ENCODE data around the gene RIPOR2.
"Not testable (repeated sequence)": the region's sequence is repeated elsewhere in the genome, so short reads cannot be mapped to it uniquely, and the experiment has no call there.

The RIPOR2 gene

DNA sequence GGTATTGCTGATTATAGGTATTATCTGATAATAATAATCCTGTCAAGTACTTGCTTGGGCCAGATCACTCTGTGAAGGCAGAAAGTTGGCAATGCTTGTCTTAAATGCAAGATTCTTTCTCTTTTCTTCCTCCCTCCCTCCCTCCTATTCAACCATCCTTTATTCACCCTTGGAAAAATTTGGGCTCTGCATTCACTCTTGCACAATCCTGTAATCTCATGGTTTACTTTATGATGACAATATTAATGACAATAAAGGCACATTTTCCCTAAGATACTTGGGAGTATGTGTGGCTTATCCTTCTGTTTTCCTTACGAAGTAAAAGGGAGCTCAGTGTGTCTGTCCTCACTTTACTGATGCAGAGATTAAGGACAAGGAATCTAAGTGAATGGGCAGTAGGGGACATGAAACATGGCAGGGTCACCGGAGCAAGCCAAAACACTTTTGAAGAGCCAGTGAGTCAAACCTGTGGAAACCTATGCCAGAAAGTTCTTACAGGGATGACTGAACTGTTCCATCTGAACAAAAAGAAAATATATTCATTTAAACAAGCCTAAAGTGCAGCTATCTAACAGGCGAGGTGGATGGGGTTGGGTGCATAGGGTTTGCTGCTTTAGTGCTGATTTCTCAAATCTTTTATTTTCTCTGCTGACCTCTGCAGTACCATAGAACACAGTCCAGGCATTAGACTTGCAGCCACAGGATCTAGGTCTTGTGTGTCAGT is 14.6 kb upstream of the RIPOR2 start:
- DNase-seq = no peak

DNA sequence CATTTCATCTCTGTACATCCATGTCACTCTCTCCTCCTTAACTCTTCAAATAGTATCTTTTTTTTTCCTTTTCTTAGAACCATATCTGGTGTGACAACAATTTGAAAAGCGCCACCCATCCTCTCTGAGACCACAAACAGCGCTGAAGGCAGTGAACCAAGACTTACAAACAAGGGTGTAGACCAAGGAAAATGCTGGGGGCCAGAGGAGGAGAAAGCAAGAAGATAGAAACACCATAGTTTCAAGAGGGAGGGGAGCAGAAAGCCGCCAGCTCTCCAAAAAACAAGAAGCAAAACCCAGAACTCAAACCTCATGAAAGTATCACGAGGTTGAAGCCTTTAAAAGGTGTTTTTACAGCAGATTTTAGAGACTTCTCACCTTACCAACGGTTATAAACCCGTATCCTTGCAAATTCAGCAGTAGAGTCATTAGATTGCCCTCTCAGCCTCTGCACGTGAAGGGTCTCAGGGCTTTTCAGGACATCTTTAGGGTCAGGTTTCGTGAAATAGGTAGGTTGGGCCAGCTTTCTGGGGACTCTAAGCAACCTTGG is 13.3 kb upstream of the RIPOR2 start:
- DNase-seq = no peak

DNA sequence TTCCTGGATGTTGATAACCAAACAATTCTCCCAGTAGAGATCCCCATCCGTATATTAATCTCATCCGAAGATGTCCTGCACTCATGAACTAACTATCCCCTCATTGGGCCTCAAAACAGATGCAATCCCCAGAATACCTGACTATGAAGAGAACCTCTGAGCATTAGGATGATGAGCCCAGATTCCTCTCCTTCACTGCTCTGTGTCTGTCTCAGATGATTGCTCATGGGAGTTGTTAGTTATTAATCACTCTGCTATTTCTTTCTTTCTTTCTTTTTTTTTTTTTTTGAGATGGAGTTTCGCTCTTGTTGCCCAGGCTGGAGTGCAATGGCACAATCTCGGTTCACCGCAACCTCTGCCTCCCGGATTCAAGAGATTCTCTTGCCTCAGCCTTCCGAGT is 12.5 kb upstream of the RIPOR2 start:
- DNase-seq = not testable (repeated sequence)

DNA sequence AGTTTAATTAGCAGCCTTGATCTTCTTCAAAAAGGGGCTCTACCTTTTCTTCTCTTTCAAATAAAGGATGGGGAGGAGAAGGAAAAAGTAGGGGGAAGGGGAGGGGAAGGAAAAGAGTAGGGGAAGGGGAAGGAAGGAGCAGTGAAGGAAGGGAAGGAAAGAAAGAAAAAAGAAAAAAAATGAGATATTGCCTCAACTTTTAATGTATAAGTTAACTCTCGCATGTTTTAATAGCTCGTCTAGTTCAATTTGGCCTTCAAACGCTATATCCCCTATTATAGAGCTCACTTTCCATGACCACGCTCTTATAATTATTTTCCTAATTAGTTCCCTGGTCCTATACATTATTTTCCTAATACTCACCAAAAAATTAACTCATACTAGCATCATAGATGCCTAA is 11.9 kb upstream of the RIPOR2 start:
- DNase-seq = no peak

GRCh38 chr6:24945054-24945453 is 9.3 kb upstream of the RIPOR2 start:
- DNase-seq = no peak

GRCh38 chr6:24943774-24944173 is 8.0 kb upstream of the RIPOR2 start:
- DNase-seq = no peak

- DNase-seq = no peak
Observed at GRCh38 chr6:24940311-24940917, 4.7 kb upstream of the RIPOR2 start.

DNA sequence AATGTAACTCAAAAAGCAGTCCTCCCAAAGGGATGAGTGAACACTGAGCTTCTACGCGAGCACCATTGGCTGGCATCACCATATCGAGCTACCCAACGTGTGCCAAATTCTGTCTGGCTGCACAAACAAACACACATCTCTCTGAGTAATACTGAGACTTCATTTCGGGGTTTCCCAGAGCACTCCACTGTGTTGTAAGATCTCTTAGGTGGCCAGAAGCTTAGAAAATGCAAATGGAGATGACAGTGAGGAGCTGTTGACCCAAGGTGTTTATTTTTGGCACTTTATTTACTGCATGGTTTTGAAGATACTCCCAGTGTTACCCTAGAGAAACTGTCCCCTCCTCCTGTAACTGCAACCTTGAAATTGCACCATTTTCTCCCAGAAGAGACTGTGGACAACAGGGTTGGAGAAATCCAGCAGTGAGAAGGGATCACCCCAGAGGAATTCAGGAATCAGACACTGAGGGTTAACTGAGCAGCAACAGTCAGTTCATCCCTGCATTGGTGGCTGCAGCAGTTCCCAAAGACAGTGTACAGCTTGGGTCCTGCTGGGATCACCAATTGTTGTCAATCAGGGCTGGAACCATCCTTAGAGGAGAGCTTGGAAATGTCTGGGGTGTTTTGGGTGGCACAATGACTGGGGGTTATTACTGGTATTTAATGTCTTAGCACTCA is 1.0 kb upstream of the RIPOR2 start:
- no peak for DNase-seq

- no peak for DNase-seq
Observed at GRCh38 chr6:24933868-24934401, 1.8 kb downstream of the RIPOR2 start.

DNA sequence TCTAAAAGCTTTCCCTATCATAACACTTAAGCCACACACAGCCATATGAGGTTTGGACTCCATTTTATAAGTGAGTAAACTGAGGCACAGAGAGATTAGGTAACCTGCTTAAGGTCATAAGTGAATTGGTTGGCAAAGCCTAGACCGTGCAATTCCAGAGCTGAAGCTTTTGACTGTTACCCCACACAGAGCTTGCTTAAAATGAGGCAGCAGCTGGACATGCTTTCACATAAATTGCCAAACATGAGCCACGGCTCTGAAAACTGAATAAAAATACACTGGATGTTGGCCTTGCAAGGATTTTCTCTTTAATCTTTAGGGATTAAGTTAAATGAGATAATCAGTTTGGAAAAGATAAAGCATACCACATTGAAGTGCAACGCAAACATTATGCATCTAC is 2.5 kb downstream of the RIPOR2 start:
- DNase-seq = no peak

GRCh38 chr6:24932832-24933231 is 2.9 kb downstream of the RIPOR2 start:
- DNase-seq = no peak

DNA sequence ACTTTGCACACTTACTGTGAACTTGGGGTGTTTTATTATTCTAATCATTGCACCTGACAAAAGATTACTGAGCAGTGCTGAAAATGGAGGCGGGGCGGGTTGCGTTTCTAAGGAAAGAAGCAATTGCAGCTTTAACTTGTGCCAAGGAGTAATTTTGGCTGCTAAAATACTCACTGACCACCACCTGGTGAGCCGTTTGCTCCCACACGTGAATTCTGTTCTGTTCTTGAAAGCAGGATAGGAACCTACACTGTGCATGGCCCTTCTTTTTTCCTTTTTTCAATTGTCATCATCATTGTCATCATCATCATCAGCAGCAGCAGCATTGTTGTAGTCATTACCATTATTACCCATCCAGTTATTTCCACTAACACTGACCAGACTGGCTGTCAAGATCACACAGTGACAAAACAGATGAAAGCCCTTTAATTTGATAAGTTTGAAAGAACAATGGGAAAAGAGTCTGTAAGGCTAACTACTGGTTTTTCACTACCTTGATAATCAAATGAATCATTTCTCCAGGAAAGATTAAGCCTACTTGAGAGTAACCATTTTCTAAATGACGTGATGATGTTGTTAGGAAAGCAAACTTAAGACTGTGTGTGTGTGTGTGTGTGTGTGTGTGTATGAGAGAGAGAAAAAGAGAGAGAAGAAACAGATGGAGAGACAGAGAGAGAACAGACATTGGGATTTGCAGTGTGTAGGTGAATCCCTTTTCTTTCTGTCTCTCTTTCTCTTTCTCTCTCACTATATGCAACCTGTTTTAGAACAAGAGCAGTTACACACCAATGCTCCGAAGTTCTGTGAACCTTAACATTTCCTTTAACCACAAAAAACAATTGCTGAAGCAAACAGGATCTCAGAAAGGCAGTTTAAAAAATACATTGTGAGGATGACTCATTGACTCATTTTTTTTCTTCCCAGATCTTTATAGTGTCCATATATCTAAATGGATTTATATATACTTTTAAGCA is 3.8 kb downstream of the RIPOR2 start:
- no peak for DNase-seq

DNA sequence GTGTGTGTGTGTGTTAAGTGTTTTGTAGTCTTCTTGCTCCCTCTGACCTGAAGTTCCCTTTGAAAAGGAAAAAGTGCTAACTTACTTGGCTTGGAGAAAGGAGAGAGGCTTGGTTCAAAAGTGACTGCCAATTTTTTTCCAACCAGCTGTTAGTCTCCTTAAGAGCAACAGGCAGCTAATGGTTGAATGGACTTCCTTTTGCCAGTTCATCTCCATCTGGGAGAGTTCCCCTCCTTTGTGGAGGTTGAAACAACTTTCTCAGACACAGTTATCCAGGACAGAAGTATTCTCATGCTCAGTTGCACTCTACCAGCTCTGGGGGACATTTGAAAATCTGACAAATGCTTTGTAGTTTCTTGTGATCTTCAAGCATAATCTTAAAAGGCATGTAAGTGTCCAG is 4.5 kb downstream of the RIPOR2 start:
- no peak for DNase-seq

DNA sequence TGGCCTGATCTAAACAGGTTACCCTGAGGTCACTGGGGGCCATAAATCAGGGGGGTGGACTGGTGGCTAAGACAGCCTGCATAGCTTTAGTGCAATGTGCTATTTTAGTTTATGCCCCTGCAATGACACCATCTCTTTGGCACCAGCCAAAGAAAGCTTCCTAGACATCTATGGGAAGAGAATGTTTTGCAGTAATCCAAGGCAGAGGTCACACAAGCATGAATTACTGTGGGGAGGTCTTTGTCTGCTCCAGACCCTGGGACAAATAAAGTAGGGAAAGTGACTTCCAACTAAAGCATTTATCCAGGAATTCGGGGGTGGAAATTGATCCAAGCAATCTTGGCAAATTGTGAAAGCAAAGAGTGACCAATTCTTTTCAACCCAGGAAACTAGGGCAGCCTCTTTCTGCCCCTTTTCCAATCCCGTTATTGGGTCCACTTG is 5.3 kb downstream of the RIPOR2 start:
- DNase-seq = no peak

- DNase-seq = no peak
Observed at GRCh38 chr6:24929242-24929641, 6.5 kb downstream of the RIPOR2 start.

DNA sequence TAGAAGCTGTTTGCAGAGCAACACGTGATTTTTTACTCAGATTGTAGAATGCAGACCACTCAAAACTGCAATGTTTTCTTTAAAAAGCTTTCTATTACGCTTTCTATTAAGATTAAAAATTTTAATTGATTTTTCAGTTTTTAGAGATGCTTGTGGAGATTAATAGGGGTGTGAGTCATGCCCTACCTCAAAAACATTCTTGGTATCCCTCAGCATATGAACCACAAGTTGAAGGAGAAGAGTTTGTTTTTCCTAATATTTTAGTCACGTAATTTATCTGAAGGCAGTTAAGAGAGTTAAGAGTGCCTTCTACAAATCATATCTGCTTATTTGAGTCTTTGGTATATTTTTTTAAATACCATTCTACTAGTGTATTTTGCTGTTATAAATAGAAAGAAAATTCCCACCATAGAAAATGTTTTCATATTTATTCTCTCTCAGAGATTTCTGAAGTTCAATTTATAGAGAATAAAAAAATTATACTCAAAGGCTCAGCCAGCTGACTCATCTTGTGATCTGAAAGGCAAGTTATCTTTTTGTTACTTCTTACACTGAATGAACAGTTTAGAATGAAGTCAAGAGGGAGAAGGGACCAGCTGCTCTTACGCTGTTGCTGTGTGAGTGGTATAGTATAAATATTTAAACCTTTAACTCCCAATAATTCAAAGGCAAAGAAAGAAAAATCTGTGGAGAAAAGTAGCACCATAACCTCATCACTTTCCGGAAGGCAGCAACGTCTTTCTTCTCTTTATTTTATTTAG is 7.6 kb downstream of the RIPOR2 start:
- DNase-seq = no peak

- DNase-seq = no peak
Observed at GRCh38 chr6:24927277-24927955, 8.3 kb downstream of the RIPOR2 start.

DNA sequence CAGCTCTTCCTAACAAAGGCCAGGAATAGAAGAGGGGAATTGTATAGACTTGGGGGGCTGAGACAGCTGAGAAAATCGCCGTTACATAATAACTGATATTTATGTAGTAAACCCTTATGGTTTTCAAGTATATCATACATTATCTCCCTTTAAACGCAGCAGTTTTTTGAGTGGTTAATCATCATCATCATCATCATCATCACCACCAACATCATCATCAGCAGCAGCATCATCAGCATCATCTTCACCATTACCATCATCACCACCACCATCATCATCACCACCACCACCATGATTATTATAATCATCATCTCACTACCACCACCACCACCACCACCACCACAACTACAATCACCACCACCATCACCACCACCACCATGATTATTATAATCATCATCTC is 9.1 kb downstream of the RIPOR2 start:
- DNase-seq = not testable (repeated sequence)

DNA sequence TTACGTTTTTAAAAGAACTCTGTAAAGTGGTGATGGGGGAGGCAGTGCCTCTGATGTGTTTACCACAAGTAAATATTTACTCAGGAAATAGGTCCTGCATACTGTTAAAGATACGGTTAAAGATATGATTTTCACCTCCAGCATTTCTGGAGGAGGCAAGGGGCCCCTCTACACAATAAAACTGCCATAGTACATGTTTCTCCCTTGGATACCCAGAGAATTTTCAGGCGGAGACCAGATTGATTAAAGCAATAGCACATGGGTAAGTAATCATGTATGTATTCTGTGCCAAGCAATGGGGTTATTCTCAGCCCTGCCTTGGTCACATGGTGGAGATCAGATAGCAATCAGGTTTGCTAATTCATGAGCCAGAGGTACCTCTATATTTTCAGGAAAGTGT is 9.6 kb downstream of the RIPOR2 start:
- peak; percentile 26 for DNase-seq

DNA sequence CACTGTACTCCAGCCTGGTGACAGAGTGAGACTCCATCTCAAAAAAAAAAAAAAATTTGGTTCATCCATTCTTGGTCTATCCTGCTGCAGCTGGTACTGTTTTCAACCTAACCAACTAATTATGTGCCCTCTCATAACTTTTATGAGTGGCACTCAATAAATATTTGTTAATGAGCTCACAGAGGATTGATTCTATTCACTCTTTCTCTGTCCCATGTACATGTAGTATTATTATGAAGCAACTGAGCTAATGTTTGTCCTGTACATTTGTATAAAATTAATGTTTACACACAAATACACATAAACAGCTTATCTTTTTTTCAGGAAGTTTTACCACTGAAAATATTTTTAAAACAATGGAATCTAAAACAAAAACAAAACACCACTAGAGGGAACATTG is 10.1 kb downstream of the RIPOR2 start:
- DNase-seq = no peak
